GM12878 (cell line): Measurements from ENCODE around the gene MYO1D. TPM values are rescaled to one million over a fixed set of nuclear protein-coding genes. Genes with fewer than 3 reads are reported as not detected.

Experiments
- ATF3 ChIP-seq: IDR thresholded peaks from 2 replicates; pipeline ENCODE4 v1.6.1; 2011; ENCODE audit warnings: low read depth, mild to moderate bottlenecking, low read length, moderate library complexity, borderline replicate concordance; ENCODE audit errors: extremely low read depth
- BACH1 ChIP-seq: fragments of 450-650 bp; IDR thresholded peaks from 2 replicates; pipeline ENCODE4 v1.6.1; 2017; ENCODE audit warnings: mild to moderate bottlenecking, borderline replicate concordance
- BCL3 ChIP-seq: IDR thresholded peaks from 2 replicates; pipeline ENCODE4 v1.6.1; 2011; ENCODE audit warnings: borderline replicate concordance, low read depth, mild to moderate bottlenecking, moderate library complexity, low read length; ENCODE audit not compliant: insufficient read depth, poor library complexity, severe bottlenecking
- CEBPZ ChIP-seq: fragments of 150-350 bp; IDR thresholded peaks from 2 replicates; pipeline ENCODE4 v1.6.1; 2016; ENCODE audit warnings: low read depth, low read length
- CHD2 ChIP-seq: IDR thresholded peaks from 2 replicates; pipeline ENCODE4 v1.6.1; 2011; ENCODE audit warnings: low read depth, low read length, improper control_type of control experiment, borderline replicate concordance
- E2F8 ChIP-seq: fragments of 450-650 bp; IDR thresholded peaks from 2 replicates; pipeline ENCODE4 v1.6.1; 2018; ENCODE audit warnings: mild to moderate bottlenecking, low read depth, moderate library complexity; ENCODE audit not compliant: partially characterized antibody
- EED ChIP-seq: sonication (generic); IDR thresholded peaks from 2 replicates; pipeline ENCODE4 v1.6.1; 2016; ENCODE audit warnings: antibody characterized with exemption, low read depth
- EGR1 ChIP-seq, 2 experiments: IDR thresholded peaks; 1 replicate in 1 of 2; 2 replicates in 1 of 2; pipeline ENCODE4 v1.6.1; 2011 to 2012; ENCODE audit warnings: low read depth in 2 of 2, low read length in 2 of 2, borderline replicate concordance in 1 of 2, mild to moderate bottlenecking in 1 of 2, moderate library complexity in 1 of 2
- ELK1 ChIP-seq: IDR thresholded peaks from 2 replicates; pipeline ENCODE4 v1.6.1; 2012; ENCODE audit warnings: low read depth, low read length, improper control_type of control experiment
- ESRRA ChIP-seq: IDR thresholded peaks from 2 replicates; pipeline ENCODE4 v1.6.1; 2012; ENCODE audit warnings: mild to moderate bottlenecking, low read length, improper control_type of control experiment
- ETV6 ChIP-seq, 2 experiments: fragments of 450-650 bp in 1 of 2; IDR thresholded peaks in 1 of 2; conservative IDR thresholded peaks in 1 of 2; 2 replicates each; pipeline ENCODE4 v1.6.1; 2014; ENCODE audit warnings: antibody characterized with exemption in 1 of 2, borderline replicate concordance in 1 of 2, low read depth in 1 of 2, mild to moderate bottlenecking in 1 of 2, moderate library complexity in 1 of 2
- EZH2 ChIP-seq: IDR thresholded peaks from 2 replicates; pipeline ENCODE4 v1.6.1; 2012; ENCODE audit warnings: low read depth, mild to moderate bottlenecking, control low read depth, inconsistent platforms, low read length, borderline replicate concordance; ENCODE audit not compliant: control insufficient read depth
- FOXK2 ChIP-seq: fragments of 450-650 bp; IDR thresholded peaks from 2 replicates; pipeline ENCODE4 v1.6.1; 2017; ENCODE audit warnings: mild to moderate bottlenecking, moderate library complexity
- IRF3 ChIP-seq: fragments of 450-650 bp; IDR thresholded peaks from 2 replicates; pipeline ENCODE4 v1.6.1; 2014; ENCODE audit warnings: mild to moderate bottlenecking
- NFYB ChIP-seq: IDR thresholded peaks from 2 replicates; pipeline ENCODE4 v1.6.1; 2011; ENCODE audit warnings: low read depth, mild to moderate bottlenecking, low read length, improper control_type of control experiment, moderate library complexity; ENCODE audit not compliant: insufficient read depth
- RAD51 ChIP-seq: fragments of 450-650 bp; IDR thresholded peaks from 2 replicates; pipeline ENCODE4 v1.6.1; 2016; ENCODE audit warnings: moderate library complexity, mild to moderate bottlenecking, inconsistent platforms
- SIX5 ChIP-seq: IDR thresholded peaks from 2 replicates; pipeline ENCODE4 v1.6.1; 2011; ENCODE audit warnings: mild to moderate bottlenecking, low read depth, low read length, moderate library complexity; ENCODE audit not compliant: severe bottlenecking
- polyA plus RNA-seq, 11 experiments: library from polyadenylated mRNA; depleted of rRNA in 4 of 11; unstranded in 6 of 11; stranded (reverse) in 5 of 11; fragments of >200 nt; fragmentation: Nextera tagmentation in 4 of 11; fragmentation: Illumina TruSeq in 1 of 11; extraction: Ambion mirVana in 4 of 11; extraction: Trizol in 1 of 11; gene quantifications; 1 replicate in 1 of 11; 2 replicates in 10 of 11; pipeline versions ENCODE4 v1.2.1 to v1.2.3, GENCODE V29; 2011 to 2016; ENCODE audit warnings: inconsistent platforms in 2 of 11, missing spikeins in 2 of 11, low read depth in 1 of 11
- total RNA-seq, 4 experiments: library from RNA; depleted of rRNA in 3 of 4; stranded (reverse); fragments of >200 nt in 3 of 4; fragmentation: Illumina TruSeq in 1 of 4; extraction: Trizol in 1 of 4; gene quantifications; 2 replicates each; pipeline versions ENCODE4 v1.2.1 to v1.2.3, GENCODE V29; 2013 to 2021

The MYO1D gene
- total and polyA plus RNA-seq, 10 of the 15 experiments (the other 5 are each of a cell fraction or from before 2014, with no cell fraction given): 1.8 to 37.7 (median 25.4) TPM

GRCh38 chr17:32515677-32516383, 361.1 kb downstream of the MYO1D start (continued):
- TF ChIP-seq ELK1: no peak
- no peak for TF ChIP-seq EZH2
- TF ChIP-seq CHD2: peak; percentile 38; the same call in 1 of the 2 replicates
- TF ChIP-seq EGR1 (IDR thresholded peaks at IDR 0.05; ENCODE audit: borderline replicate concordance in 1 of 2, low read depth in 2 of 2, low read length in 2 of 2): no peak
- TF ChIP-seq NFYB: no peak
- peak; percentile 88 for TF ChIP-seq BCL3
- peak; percentile 48; the same call in 1 of the 2 replicates for TF ChIP-seq RAD51
- TF ChIP-seq CEBPZ: no peak
- no peak for TF ChIP-seq BACH1
- no peak for TF ChIP-seq ATF3
- no peak for TF ChIP-seq ESRRA
- TF ChIP-seq E2F8: no peak
- peak in 1 of 2 experiments; percentile 92; a peak in 2 of 4 replicates for TF ChIP-seq ETV6 (conservative IDR thresholded peaks at IDR 0.05 in 1 of 2, IDR thresholded peaks at IDR 0.05 in 1 of 2; ENCODE audit: borderline replicate concordance in 1 of 2, low read depth in 1 of 2)
- TF ChIP-seq IRF3: no peak
- no peak for TF ChIP-seq FOXK2
- TF ChIP-seq SIX5: no peak
- peak; percentile 89 for TF ChIP-seq EED
